Measurements from ENCODE around the gene PPP2R2C. TPM values are rescaled to one million over a fixed set of nuclear protein-coding genes. Genes with fewer than 3 reads are reported as not detected.

The PPP2R2C gene
- total RNA-seq, 1 experiment from 2014 or later: 32.9 TPM

DNA sequence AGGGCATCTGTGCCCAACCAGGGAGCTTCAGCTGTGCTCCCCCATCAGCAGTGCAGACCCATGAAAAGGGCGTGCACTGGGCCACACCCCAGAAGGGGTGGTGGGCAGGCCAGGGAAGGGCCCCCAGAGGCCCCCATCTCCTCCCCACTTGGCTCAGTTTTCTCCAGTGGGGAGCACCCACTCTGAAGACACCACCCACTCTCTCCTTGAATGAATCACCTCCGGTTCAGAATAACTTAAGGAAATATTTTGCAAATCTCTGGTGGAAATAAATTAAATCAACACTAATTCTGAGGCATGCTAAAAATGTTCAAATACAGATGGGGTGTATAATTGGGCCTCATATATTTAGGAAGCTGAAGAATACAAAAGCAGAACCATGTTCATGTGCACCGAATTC, 41.3 kb upstream of the PPP2R2C start:
- RAD21 ChIA-PET (ENCODE audit: low non-redundant PET in 1 of 2, low total read pairs in 2 of 2, uncharacterized antibody in 2 of 2, unreplicated experiment in 2 of 2): no interaction called here
- no peak overlapping the region for H3K9ac ChIP-seq (ENCODE audit: low read length)
- ATAC-seq (no peak), DNase-seq (ENCODE audit: low read depth, low spot score) (no peak)
- H3K9me2 ChIP-seq (ENCODE audit: insufficient read depth): no peaks in the 10 kb centered on the region
- H3K79me2 ChIP-seq (ENCODE audit: insufficient read depth, low read length): no peaks in the 10 kb centered on the region
- CTCF ChIA-PET: no interaction called here
- no peaks in the 10 kb centered on the region for H3K36me3 ChIP-seq (ENCODE audit: control insufficient read depth in 1 of 2, insufficient read depth in 2 of 2, low read length in 2 of 2)
- no TSS peak for BruUV-seq (replicated peaks)
- no peaks in the 10 kb centered on the region for H3K9me3 ChIP-seq (ENCODE audit: control insufficient read depth in 1 of 2, insufficient read depth in 1 of 2, low read depth in 1 of 2, low read length in 2 of 2)
- TF ChIP-seq CBX3 (IDR thresholded peaks at IDR 0.05; ENCODE audit: low read depth) (no peak), POLR2AphosphoS5 (IDR thresholded peaks at IDR 0.05; ENCODE audit: low read depth, low read length) (no peak), FOSL1 (IDR thresholded peaks at IDR 0.05; ENCODE audit: low read depth) (no peak), EZH2phosphoT487 (IDR thresholded peaks at IDR 0.05; ENCODE audit: borderline replicate concordance) (no peak), RAD21 (IDR thresholded peaks at IDR 0.05; ENCODE audit: low read depth) (no peak), CEBPB (IDR thresholded peaks at IDR 0.05; ENCODE audit: low read depth) (no peak), JUND (IDR thresholded peaks at IDR 0.05) (no peak), YY1 (IDR thresholded peaks at IDR 0.05; ENCODE audit: extremely low read depth, insufficient replicate concordance, low read depth, low read length) (no peak), SP1 (IDR thresholded peaks at IDR 0.05; ENCODE audit: low read depth) (no peak)
- TF ChIP-seq, protein P1, sequence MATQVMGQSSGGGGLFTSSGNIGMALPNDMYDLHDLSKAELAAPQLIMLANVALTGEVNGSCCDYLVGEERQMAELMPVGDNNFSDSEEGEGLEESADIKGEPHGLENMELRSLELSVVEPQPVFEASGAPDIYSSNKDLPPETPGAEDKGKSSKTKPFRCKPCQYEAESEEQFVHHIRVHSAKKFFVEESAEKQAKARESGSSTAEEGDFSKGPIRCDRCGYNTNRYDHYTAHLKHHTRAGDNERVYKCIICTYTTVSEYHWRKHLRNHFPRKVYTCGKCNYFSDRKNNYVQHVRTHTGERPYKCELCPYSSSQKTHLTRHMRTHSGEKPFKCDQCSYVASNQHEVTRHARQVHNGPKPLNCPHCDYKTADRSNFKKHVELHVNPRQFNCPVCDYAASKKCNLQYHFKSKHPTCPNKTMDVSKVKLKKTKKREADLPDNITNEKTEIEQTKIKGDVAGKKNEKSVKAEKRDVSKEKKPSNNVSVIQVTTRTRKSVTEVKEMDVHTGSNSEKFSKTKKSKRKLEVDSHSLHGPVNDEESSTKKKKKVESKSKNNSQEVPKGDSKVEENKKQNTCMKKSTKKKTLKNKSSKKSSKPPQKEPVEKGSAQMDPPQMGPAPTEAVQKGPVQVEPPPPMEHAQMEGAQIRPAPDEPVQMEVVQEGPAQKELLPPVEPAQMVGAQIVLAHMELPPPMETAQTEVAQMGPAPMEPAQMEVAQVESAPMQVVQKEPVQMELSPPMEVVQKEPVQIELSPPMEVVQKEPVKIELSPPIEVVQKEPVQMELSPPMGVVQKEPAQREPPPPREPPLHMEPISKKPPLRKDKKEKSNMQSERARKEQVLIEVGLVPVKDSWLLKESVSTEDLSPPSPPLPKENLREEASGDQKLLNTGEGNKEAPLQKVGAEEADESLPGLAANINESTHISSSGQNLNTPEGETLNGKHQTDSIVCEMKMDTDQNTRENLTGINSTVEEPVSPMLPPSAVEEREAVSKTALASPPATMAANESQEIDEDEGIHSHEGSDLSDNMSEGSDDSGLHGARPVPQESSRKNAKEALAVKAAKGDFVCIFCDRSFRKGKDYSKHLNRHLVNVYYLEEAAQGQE (IDR thresholded peaks at IDR 0.05; ENCODE audit: low read depth): no peak
- H3K4me1 ChIP-seq (ENCODE audit: control insufficient read depth in 1 of 2, insufficient read depth in 2 of 2, low read length in 2 of 2): peaks cover 0 to 12% of the 10 kb centered on the region in 2 experiments; a peak in 1 of 4 replicates
- H4K20me1 ChIP-seq (ENCODE audit: insufficient read depth): no peaks in the 10 kb centered on the region
- POLR2A ChIA-PET: no interaction called here
- no peak overlapping the region for H2AFZ ChIP-seq (ENCODE audit: low read depth, low read length, poor library complexity, severe bottlenecking)
- no peak overlapping the region for H3K27ac ChIP-seq (ENCODE audit: low read depth, low read length)
- H3K27me3 ChIP-seq (ENCODE audit: insufficient read depth, low read length): no peaks in the 10 kb centered on the region
- no peak overlapping the region for H3K4me3 ChIP-seq (replicated peaks in 1 of 2; ENCODE audit: low read depth in 1 of 2, low read length in 2 of 2)
- intact Hi-C loops (cut with micrococcal nuclease): no loop called here
- H3K4me2 ChIP-seq (ENCODE audit: low read length): no peak overlapping the region

Measured in HCT116 (cell line).